Germinal center (tissue), 1 donor: ENCODE data around the gene IL34.
"Not testable (repeated sequence)": the region's sequence is repeated elsewhere in the genome, so short reads cannot be mapped to it uniquely, and the experiment has no call there.

Experiments used
- DNase-seq: peaks from one replicate; pipeline ENCODE4 v3.0.0; 2012; ENCODE audit warnings: mixed read lengths, low spot score

The IL34 gene

GRCh38 chr16:70659546-70659945, 13.2 kb downstream of the IL34 start:
- no peak for DNase-seq

- DNase-seq = no peak
Observed at GRCh38 chr16:70659953-70660671, 13.8 kb downstream of the IL34 start.

GRCh38 chr16:70660672-70661350, 14.5 kb downstream of the IL34 start:
- DNase-seq = no peak

GRCh38 chr16:70661534-70661917, 15.2 kb downstream of the IL34 start:
- DNase-seq = no peak

- DNase-seq = no peak
Observed at GRCh38 chr16:70661918-70662641, 15.7 kb downstream of the IL34 start.

- no peak for DNase-seq
Observed at GRCh38 chr16:70662991-70663523, 16.7 kb downstream of the IL34 start.

GRCh38 chr16:70663524-70664324, 17.4 kb downstream of the IL34 start:
- DNase-seq = no peak

GRCh38 chr16:70664325-70665112, 18.2 kb downstream of the IL34 start:
- no peak for DNase-seq

GRCh38 chr16:70665113-70665694, 18.8 kb downstream of the IL34 start:
- DNase-seq = no peak

GRCh38 chr16:70665806-70666735, 19.7 kb downstream of the IL34 start:
- DNase-seq = no peak

- no peak for DNase-seq
Observed at GRCh38 chr16:70670175-70670574, 23.8 kb downstream of the IL34 start.

GRCh38 chr16:70670938-70671337, 24.6 kb downstream of the IL34 start:
- not testable (repeated sequence) for DNase-seq

- DNase-seq = no peak
Observed at GRCh38 chr16:70674221-70675014, 28.1 kb downstream of the IL34 start.

- DNase-seq = no peak
Observed at GRCh38 chr16:70675851-70676513, 29.6 kb downstream of the IL34 start.

GRCh38 chr16:70676675-70677498, 30.5 kb downstream of the IL34 start:
- DNase-seq = no peak

GRCh38 chr16:70677499-70678120, 31.3 kb downstream of the IL34 start:
- DNase-seq = no peak
